K562 (cell line): ENCODE results near the gene RALB. TPM values are rescaled to one million over a fixed set of nuclear protein-coding genes. Genes with fewer than 3 reads are reported as not detected.
A peak's percentile ranks its signal among the peaks of the same experiment; 100 is the strongest.

ENCODE experiments used
- AFF1 ChIP-seq, 2 experiments: fragments of 450-650 bp; IDR thresholded peaks; 2 replicates each; pipeline ENCODE4 v1.6.1; 2018; ENCODE audit warnings: mild to moderate bottlenecking in 2 of 2, low read depth in 1 of 2; ENCODE audit not compliant: partially characterized antibody in 2 of 2
- CLOCK ChIP-seq: fragments of 250-450 bp; sonication (Bioruptor Pico); IDR thresholded peaks from 2 replicates; pipeline ENCODE4 v1.4.0; 2020; ENCODE audit warnings: mild to moderate bottlenecking, moderate library complexity, borderline replicate concordance
- MAZ ChIP-seq, 2 experiments: fragments of 450-650 bp in 1 of 2; sonication (generic) in 1 of 2; formaldehyde crosslinking; IDR thresholded peaks in 1 of 2; conservative IDR thresholded peaks in 1 of 2; 2 replicates each; pipeline versions ENCODE4 v1.4.0 to v1.5.0; 2020; ENCODE audit warnings: mild to moderate bottlenecking in 1 of 2, missing genetic modification reagents in 1 of 2
- MNT ChIP-seq, 2 experiments: fragments of 450-650 bp; conservative IDR thresholded peaks; 2 replicates each; pipeline ENCODE4 v1.6.1; 2017; ENCODE audit warnings: mild to moderate bottlenecking in 2 of 2, moderate library complexity in 2 of 2
- POLR2AphosphoS5 ChIP-seq: IDR thresholded peaks from 2 replicates; pipeline ENCODE4 v1.6.1; 2011; ENCODE audit warnings: mild to moderate bottlenecking, low read depth, low read length, moderate library complexity; ENCODE audit not compliant: control insufficient read depth, insufficient read depth
- SLC30A9 ChIP-seq: fragments of 250-450 bp; sonication (Bioruptor Pico); IDR thresholded peaks from 2 replicates; pipeline ENCODE4 v1.8.0; 2022; ENCODE audit warnings: mild to moderate bottlenecking, moderate library complexity
- SPI1 ChIP-seq: IDR thresholded peaks from 2 replicates; pipeline ENCODE4 v1.6.1; 2011; ENCODE audit warnings: low read depth, low read length, control low read depth, borderline replicate concordance
- TEAD1 ChIP-seq, 2 experiments: fragments of 450-650 bp in 1 of 2; sonication (generic) in 1 of 2; formaldehyde crosslinking; IDR thresholded peaks; 2 replicates each; pipeline versions ENCODE4 v1.4.0 to v1.8.0; 2020 to 2022; ENCODE audit warnings: mild to moderate bottlenecking in 2 of 2, missing genetic modification reagents in 1 of 2
- YY1 ChIP-seq, 3 experiments: IDR thresholded peaks; 2 replicates each; pipeline ENCODE4 v1.6.1; 2011; ENCODE audit warnings: low read length in 2 of 3, mild to moderate bottlenecking in 2 of 3, moderate library complexity in 2 of 3, borderline replicate concordance in 1 of 3, control low read depth in 1 of 3, low read depth in 1 of 3; ENCODE audit not compliant: insufficient read depth in 3 of 3, insufficient replicate concordance in 2 of 3, control insufficient read depth in 1 of 3, insufficient read length in 1 of 3; ENCODE audit errors: extremely low read depth in 1 of 3
- ZBTB11 ChIP-seq, 3 experiments: fragments of 200-800 bp in 1 of 3; fragments of 250-450 bp in 1 of 3; fragments of 450-650 bp in 1 of 3; sonication (Bioruptor Pico) in 1 of 3; sonication (Bioruptor generic) in 1 of 3; formaldehyde crosslinking in 1 of 3; IDR thresholded peaks; 2 replicates each; pipeline versions ENCODE4 v1.6.1 to v1.8.0; 2016 to 2022; ENCODE audit warnings: mild to moderate bottlenecking in 2 of 3, missing genetic modification characterization in 2 of 3, missing compliant biosample characterization in 1 of 3, moderate library complexity in 1 of 3
- polyA plus RNA-seq, 8 experiments: library from polyadenylated mRNA; depleted of rRNA in 4 of 8; stranded (reverse) in 5 of 8; unstranded in 3 of 8; fragments of >200 nt; fragmentation: Nextera tagmentation in 2 of 8; fragmentation: Illumina TruSeq in 1 of 8; extraction: Ambion mirVana in 2 of 8; extraction: Trizol in 1 of 8; gene quantifications; 2 replicates each; pipeline versions ENCODE4 v1.2.1 to v1.2.3, GENCODE V29; 2011 to 2014; ENCODE audit warnings: inconsistent platforms in 1 of 8, missing spikeins in 1 of 8
- total RNA-seq, 7 experiments: library from RNA; depleted of rRNA in 6 of 7; stranded (reverse); fragments of >200 nt in 6 of 7; fragmentation: Illumina TruSeq in 2 of 7; extraction: Trizol in 2 of 7; gene quantifications; 2 replicates each; pipeline versions ENCODE4 v1.2.1 to v1.2.3, GENCODE V29; 2011 to 2021; ENCODE audit warnings: low replicate concordance in 1 of 7

RALB gene
- total and polyA plus RNA-seq, 9 of the 15 experiments (the other 6 are each of a cell fraction or from before 2014, with no cell fraction given): 14.8 to 65.6 (median 38.4) TPM

GRCh38 chr2:120253021-120253882 is 600 bp downstream of the RALB start (continued):
- TF ChIP-seq AFF1 (IDR thresholded peaks at IDR 0.05; ENCODE audit: low read depth in 1 of 2, partially characterized antibody in 2 of 2) (no peak), POLR2AphosphoS5 (0 out of 2 replicates have a peak, but pooled peaks have one; percentile 18), SPI1 (peak; percentile 95), ZBTB11 (CRISPR knock-in tag; IDR thresholded peaks at IDR 0.05) (peak in 2 of 3 experiments; percentile 46 to 88; a peak in 4 of 6 replicates), MNT (conservative IDR thresholded peaks at IDR 0.05) (peak in 1 of 2 experiments; percentile 23; a peak in 2 of 4 replicates), CLOCK (CRISPR knock-in tag) (no peak), YY1 (IDR thresholded peaks at IDR 0.05; ENCODE audit: borderline replicate concordance in 1 of 3, control insufficient read depth in 1 of 3, extremely low read depth in 1 of 3, insufficient read depth in 3 of 3, insufficient read length in 1 of 3, insufficient replicate concordance in 2 of 3, low read depth in 1 of 3, low read length in 2 of 3) (peak in 2 of 3 experiments; percentile 8 to 13), TEAD1 (CRISPR knock-in tag; IDR thresholded peaks at IDR 0.05) (peak in 1 of 2 experiments; percentile 30; a peak in 1 of 4 replicates), MAZ (CRISPR knock-in tag; conservative IDR thresholded peaks at IDR 0.05 in 1 of 2, IDR thresholded peaks at IDR 0.05 in 1 of 2) (peak; percentile 70 to 84; a peak in 3 of 4 replicates), SLC30A9 (CRISPR knock-in tag) (no peak)
